ENCODE results near the gene ZPBP2.

Gene ZPBP2

GRCh38 chr17:39904990-39905288 is 36.9 kb downstream of the ZPBP2 start:
- TF ChIP-seq, protein P1, sequence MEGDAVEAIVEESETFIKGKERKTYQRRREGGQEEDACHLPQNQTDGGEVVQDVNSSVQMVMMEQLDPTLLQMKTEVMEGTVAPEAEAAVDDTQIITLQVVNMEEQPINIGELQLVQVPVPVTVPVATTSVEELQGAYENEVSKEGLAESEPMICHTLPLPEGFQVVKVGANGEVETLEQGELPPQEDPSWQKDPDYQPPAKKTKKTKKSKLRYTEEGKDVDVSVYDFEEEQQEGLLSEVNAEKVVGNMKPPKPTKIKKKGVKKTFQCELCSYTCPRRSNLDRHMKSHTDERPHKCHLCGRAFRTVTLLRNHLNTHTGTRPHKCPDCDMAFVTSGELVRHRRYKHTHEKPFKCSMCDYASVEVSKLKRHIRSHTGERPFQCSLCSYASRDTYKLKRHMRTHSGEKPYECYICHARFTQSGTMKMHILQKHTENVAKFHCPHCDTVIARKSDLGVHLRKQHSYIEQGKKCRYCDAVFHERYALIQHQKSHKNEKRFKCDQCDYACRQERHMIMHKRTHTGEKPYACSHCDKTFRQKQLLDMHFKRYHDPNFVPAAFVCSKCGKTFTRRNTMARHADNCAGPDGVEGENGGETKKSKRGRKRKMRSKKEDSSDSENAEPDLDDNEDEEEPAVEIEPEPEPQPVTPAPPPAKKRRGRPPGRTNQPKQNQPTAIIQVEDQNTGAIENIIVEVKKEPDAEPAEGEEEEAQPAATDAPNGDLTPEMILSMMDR (IDR thresholded peaks at IDR 0.05): no peak
- Histone ChIP-seq H3K4me1 (ENCODE audit: control insufficient read depth in 1 of 2, insufficient read depth in 1 of 2, low read depth in 1 of 2, low read length in 1 of 2) (no peaks in the 10 kb centered on the region), H3K27ac (no peak overlapping the region), H3K9me3 (no peaks in the 10 kb centered on the region), H3K4me3 (ENCODE audit: low read depth in 1 of 2, low read length in 1 of 2) (no peak overlapping the region), H3K36me3 (peaks cover 7% of the 10 kb centered on the region), H3K27me3 (no peaks in the 10 kb centered on the region)

DNA sequence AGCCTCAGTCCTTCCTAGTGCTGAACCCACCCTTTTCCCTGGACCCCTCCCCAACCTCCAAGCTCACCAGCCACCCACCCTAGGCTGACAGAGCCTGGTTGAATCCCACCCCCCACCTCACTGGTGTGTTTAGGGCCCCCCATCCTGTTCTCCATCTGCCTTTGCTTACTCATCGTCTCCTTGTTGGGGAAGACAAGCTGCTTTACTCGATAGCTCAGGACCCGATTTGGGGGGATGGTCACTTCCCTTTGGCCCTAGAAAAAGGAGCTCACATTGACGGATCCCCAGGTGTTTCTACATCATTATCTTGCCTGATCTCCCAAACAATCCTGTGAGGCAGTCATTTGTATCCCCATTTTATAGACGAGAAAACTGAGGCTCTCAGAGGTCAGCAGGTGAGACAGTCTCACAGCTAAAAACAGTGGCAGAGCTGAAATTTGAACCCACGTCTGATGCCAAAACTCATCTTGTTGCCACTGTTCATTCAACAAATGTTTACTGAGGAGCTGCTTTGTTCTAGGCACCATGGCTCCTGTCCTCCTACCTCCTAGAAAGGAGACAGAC is 40.9 kb downstream of the ZPBP2 start:
- TF ChIP-seq, protein P1 (IDR thresholded peaks at IDR 0.05): no peak

GRCh38 chr17:39913989-39914388 is 46.0 kb downstream of the ZPBP2 start:
- TF ChIP-seq, protein P1 (IDR thresholded peaks at IDR 0.05): no peak
- H3K27ac ChIP-seq: no peak overlapping the region
- H3K36me3 ChIP-seq: peaks cover 3% of the 10 kb centered on the region
- no peaks in the 10 kb centered on the region for H3K27me3 ChIP-seq
- no peaks in the 10 kb centered on the region for H3K9me3 ChIP-seq
- peaks cover 5 to 6% of the 10 kb centered on the region in 2 experiments for H3K4me1 ChIP-seq (ENCODE audit: control insufficient read depth in 1 of 2, insufficient read depth in 1 of 2, low read depth in 1 of 2, low read length in 1 of 2)
- no peak overlapping the region for H3K4me3 ChIP-seq (ENCODE audit: low read depth in 1 of 2, low read length in 1 of 2)

More for the DNA sequence above, 40.9 kb downstream of the ZPBP2 start:
- Histone ChIP-seq H3K4me1 (ENCODE audit: control insufficient read depth in 1 of 2, insufficient read depth in 1 of 2, low read depth in 1 of 2, low read length in 1 of 2) (no peaks in the 10 kb centered on the region), H3K36me3 (peaks cover 3% of the 10 kb centered on the region), H3K9me3 (no peaks in the 10 kb centered on the region), H3K27me3 (no peaks in the 10 kb centered on the region), H3K4me3 (ENCODE audit: low read depth in 1 of 2, low read length in 1 of 2) (no peak overlapping the region), H3K27ac (no peak overlapping the region)

DNA sequence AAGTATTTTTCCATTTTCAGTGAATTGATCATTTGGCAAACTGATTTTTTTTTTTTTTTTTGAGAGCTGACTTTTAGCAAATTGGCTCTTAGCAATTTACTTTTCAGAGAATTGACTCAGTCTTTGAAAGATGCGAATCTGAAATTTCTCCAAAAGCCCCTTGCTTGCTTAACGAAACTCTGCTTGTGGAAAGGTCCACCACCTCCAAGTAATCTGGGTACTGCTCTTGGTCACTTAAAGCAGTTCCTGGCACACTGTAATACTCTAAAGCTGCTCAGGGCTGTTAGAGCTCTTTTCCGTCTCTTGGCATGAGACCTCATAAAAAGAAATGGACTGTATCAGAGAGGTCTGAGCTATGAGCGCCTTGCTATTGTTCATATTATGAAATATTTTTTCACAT is 47.6 kb downstream of the ZPBP2 start:
- TF ChIP-seq, protein P1 (IDR thresholded peaks at IDR 0.05): no peak
- H3K4me3 ChIP-seq (ENCODE audit: low read depth in 1 of 2, low read length in 1 of 2): no peak overlapping the region
- no peaks in the 10 kb centered on the region for H3K27me3 ChIP-seq
- H3K4me1 ChIP-seq (ENCODE audit: control insufficient read depth in 1 of 2, insufficient read depth in 1 of 2, low read depth in 1 of 2, low read length in 1 of 2): peaks cover 5 to 6% of the 10 kb centered on the region in 2 experiments
- peaks cover 12% of the 10 kb centered on the region for H3K36me3 ChIP-seq
- no peaks in the 10 kb centered on the region for H3K9me3 ChIP-seq
- H3K27ac ChIP-seq: no peak overlapping the region

DNA sequence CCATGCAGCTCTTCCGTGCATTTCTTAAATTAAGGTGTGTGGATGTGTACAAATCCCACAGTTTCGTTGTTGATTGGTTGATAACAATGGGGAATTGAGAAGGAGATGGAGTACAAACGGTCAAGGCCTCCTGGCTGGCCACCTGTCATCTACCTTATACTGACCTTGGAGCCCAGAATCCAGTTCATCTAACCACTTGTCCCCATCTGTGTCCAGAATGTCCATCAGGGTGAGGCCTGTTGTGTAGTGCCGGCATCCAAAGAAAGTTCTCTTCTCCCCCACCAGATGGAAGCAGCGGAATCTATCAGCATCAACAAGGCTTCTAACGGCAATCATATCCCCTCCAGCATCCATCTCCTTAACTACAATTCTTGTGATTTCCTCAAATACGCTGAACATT is 48.9 kb downstream of the ZPBP2 start:
- peaks cover 5 to 12% of the 10 kb centered on the region in 2 experiments for H3K4me1 ChIP-seq (ENCODE audit: control insufficient read depth in 1 of 2, insufficient read depth in 1 of 2, low read depth in 1 of 2, low read length in 1 of 2)
- TF ChIP-seq, protein P1 (IDR thresholded peaks at IDR 0.05): no peak
- no peaks in the 10 kb centered on the region for H3K9me3 ChIP-seq
- H3K4me3 ChIP-seq (ENCODE audit: low read depth in 1 of 2, low read length in 1 of 2): no peak overlapping the region
- peaks cover 24% of the 10 kb centered on the region for H3K36me3 ChIP-seq
- H3K27ac ChIP-seq: no peak overlapping the region
- H3K27me3 ChIP-seq: no peaks in the 10 kb centered on the region
